Activated CD4-positive, CD25-positive, alpha-beta regulatory T cell treated with anti-CD3 and anti-CD28 coated beads, Interleukin-2, amount 50 U/mL, for 16 hours (primary cell): Measurements from ENCODE around the gene HNRNPR.

Experiments used
- DNase-seq: peaks from one replicate; pipeline ENCODE4 v3.0.0-alpha.2; 2020; ENCODE audit warnings: low read depth, low spot score

Gene HNRNPR

GRCh38 chr1:23369335-23370013 is 25.4 kb upstream of the HNRNPR start, which contains the start of gene ZNF436:
Gene ZNF436, minus strand, starts transcription at chr1:23369836. Its CDS starts 1,831 bp downstream, at chr1:23368005.
- no peak for DNase-seq

- DNase-seq, result peak; percentile 73
Measured at GRCh38 chr1:23368562-23369334, 24.7 kb upstream of the HNRNPR start.

- DNase-seq, result peak; percentile 96
Measured at GRCh38 chr1:23367791-23368561, 23.9 kb upstream of the HNRNPR start.

DNA sequence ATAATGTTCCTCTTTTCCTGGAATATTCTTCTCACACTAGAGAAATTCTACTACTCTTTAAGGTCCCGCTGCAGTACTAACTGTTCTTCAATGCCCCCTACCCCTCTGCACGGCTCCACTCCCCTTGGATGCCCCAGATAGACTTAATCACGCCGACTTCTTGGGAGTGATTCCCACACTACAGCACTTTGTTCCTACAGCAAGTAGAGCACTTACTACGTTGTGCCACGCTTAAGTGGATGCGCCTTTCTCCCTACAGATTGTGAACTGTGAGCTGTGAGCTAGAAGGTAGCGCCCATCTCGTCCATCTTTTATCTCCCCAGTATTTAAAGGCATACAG is 23.3 kb upstream of the HNRNPR start:
- no peak for DNase-seq

DNA sequence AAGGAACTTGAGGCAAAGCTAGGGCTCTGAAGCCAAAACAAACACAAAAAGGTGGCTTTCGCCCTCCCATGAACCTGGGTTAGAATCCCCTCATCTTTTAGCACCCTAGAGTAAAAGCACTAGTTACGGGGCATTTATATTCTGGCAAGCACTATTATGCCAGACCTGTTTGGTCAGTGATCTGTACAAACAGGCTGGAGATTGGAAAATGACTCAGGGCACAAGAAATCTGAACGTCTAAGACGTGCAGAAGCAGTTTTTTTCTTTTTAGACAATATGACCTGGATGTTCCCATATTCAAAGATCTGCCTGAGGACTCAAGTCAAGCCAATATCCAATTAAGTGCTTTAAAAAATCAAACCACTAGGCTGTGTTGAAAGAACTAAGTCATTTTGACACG is 22.5 kb upstream of the HNRNPR start:
- DNase-seq, result no peak

- no peak for DNase-seq
Measured at GRCh38 chr1:23366146-23366545, 22.1 kb upstream of the HNRNPR start.

DNA sequence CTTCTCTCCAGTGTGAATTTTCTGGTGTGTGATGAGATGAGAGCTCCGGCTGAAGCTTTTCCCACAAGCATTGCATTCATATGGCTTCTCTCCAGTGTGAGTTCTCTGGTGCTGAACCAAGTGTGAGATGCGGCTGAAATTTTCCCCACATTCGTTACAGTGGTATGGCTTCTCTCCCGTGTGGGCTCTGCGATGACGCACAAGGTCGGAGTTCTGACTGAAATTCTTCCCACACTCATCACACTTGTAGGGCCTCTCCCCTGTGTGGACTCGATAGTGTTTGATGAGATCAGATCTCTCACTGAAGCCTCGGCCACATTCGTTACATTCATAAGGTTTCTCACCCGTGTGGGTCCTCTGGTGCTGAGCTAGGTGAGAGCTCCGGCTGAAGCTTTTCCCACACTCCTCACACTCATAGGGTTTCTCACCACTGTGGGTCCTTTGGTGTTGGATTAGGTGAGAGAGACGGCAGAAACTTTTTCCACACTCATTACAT is 18.2 kb upstream of the HNRNPR start:
- DNase-seq, result no peak

DNA sequence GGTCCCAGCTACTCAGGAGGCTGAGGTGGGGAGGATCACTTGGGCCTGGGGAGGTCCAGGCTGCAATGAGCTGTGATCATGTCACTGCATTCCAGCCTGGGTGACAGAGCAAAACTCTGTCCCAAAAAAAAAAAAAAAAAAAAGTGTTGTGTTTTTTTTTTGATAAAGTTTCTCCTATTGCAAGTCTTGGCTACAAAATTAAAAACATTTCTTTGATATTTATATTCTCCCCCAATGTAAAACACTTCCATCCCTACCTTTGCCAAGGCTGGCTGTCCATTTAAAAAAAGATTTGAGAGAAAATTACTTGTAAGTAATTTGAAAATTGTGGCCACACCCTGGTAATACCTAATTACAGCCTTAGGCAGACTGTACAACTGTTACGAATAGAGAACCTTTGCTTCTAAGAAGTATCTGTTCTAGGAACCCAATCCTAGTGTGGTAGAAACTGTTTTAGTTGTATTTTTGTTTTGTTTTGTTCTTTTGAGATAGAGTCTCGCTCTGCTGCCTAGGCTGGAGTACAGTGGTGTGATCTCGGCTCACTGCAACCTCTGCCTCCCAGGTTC is 14.3 kb upstream of the HNRNPR start:
- DNase-seq, result no peak

- no peak for DNase-seq
Measured at GRCh38 chr1:23357138-23357908, 13.2 kb upstream of the HNRNPR start.

- no peak for DNase-seq
Measured at GRCh38 chr1:23356471-23357137, 12.5 kb upstream of the HNRNPR start.

DNA sequence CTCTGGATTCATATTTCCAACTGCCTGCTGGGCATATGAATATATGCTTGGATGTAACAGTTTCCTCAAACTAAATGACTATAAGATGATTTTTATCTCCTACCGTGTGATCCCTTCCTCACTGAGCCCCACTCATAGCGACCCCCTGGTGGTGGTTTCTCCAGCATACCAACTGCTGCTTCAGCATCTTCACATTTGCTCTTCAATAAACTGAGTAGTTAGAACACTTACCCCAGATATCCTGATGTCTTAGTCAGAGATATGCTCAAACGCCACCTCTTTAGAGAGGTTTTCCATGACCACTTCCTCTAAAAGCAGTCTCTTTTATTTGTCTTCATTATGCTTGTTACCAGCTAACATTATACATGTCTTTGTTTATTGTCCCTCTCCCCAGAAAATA is 10.2 kb upstream of the HNRNPR start:
- DNase-seq, result no peak

DNA sequence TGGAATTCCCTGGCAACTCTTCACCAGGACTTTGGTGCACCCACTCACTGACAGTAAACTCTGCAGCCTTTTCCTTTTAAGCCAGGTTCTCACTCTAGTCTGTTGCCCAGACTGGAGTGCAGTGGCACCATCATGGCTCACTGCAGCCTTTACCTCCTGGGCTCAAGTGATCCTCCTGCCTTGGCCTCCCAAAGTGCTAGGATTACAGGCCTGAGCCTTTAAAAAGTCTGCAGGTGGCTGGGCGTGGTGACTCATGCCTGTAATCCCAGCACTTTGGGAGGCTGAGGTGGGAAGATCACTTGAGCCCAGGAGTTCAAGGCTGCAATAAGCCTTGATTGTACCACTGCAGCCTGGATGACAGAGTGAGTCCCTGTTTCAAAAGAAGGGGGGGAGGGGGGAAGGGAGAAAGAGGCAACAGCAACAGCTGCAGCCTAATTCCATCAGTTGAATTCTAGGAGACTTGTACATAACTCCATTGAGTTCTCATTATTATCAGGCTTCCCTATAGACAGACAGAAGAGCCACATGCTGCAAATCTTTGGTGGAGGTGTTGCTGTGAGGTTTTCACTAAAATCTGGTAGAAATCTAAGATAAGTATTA is 8.1 kb upstream of the HNRNPR start:
- DNase-seq, result no peak

DNA sequence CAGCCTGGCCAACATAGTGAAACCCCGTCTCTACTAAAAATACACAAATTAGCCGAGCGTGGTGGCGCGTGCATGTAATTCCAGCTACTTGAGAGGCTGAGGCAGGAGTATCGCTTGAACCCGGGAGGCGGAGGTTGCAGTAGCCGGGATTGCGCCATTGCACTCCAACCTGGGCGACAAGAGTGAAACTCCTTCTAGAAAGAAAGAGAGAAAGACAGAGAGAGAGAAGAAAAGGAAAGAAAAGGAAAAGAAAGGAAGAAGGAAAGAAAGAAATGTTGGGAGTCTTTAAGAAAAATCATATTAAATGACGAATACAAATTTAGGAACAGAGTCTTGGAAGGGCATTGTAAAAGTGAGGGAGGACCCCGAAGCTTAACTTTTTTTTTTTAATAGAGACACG is 1.8 kb upstream of the HNRNPR start:
- DNase-seq, result no peak

- DNase-seq, result no peak
Measured at GRCh38 chr1:23344987-23345472, 946 bp upstream of the HNRNPR start.

GRCh38 chr1:23343221-23344110 is 618 bp downstream of the HNRNPR start:
- DNase-seq, result peak; percentile 5

GRCh38 chr1:23341931-23342692 is 2.0 kb downstream of the HNRNPR start:
- DNase-seq, result no peak

DNA sequence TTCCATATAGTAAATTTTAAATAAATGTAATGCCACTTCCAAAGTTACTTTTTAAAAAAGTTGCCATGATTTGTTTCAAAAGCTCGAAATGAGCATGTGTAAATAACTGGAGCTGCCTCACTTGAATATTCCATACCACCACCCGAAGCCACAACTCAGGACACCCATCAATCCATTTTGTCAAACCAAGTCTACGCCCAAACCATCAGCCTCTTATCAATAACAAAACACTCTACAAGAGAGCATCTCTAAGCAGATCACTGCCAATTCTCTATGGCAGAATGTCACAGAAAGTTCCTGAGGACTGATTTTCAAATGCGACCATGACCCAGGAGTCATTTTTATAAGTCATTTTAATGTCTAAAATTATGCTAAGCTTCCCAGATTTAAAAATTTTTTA is 4.5 kb downstream of the HNRNPR start:
- no peak for DNase-seq

GRCh38 chr1:23337869-23338268 is 6.2 kb downstream of the HNRNPR start:
- DNase-seq, result no peak
